HG03469 (cell line): Measurements from ENCODE around the gene SMAD6.
"Not testable (repeated sequence)": the region's sequence is repeated elsewhere in the genome, so short reads cannot be mapped to it uniquely, and the experiment has no call there.

Experiments used
- ATAC-seq: cut with Tn5 transposase; IDR thresholded peaks from one replicate; pipeline ENCODE4 v1.9.1; 2021; ENCODE audit warnings: mild to moderate bottlenecking, moderate library complexity, moderate number of reproducible peaks; ENCODE audit not compliant: unreplicated experiment

Gene SMAD6

GRCh38 chr15:66756295-66756694 is 54.3 kb downstream of the SMAD6 start:
- ATAC-seq, result no peak

GRCh38 chr15:66757030-66757429 is 55.0 kb downstream of the SMAD6 start:
- no peak for ATAC-seq

- no peak for ATAC-seq
These were observed 55.5 kb downstream of the SMAD6 start for GRCh38 chr15:66757521-66757920.

GRCh38 chr15:66758217-66758616 is 56.2 kb downstream of the SMAD6 start:
- not testable (repeated sequence) for ATAC-seq

GRCh38 chr15:66758844-66759243 is 56.8 kb downstream of the SMAD6 start:
- ATAC-seq, result no peak

- no peak for ATAC-seq
These were observed 58.3 kb downstream of the SMAD6 start for GRCh38 chr15:66760097-66760967.

GRCh38 chr15:66760968-66761725 is 59.1 kb downstream of the SMAD6 start:
- no peak for ATAC-seq

GRCh38 chr15:66761726-66762595 is 59.9 kb downstream of the SMAD6 start:
- no peak for ATAC-seq

- no peak for ATAC-seq
These were observed 61.4 kb downstream of the SMAD6 start for GRCh38 chr15:66763186-66764071.

GRCh38 chr15:66764072-66764786 is 62.2 kb downstream of the SMAD6 start:
- no peak for ATAC-seq

GRCh38 chr15:66765478-66766281 is 63.6 kb downstream of the SMAD6 start:
- no peak for ATAC-seq

- no peak for ATAC-seq
These were observed 64.5 kb downstream of the SMAD6 start for GRCh38 chr15:66766282-66767230.

- no peak for ATAC-seq
These were observed 65.2 kb downstream of the SMAD6 start for GRCh38 chr15:66767240-66767659.

GRCh38 chr15:66768987-66769386 is 67.0 kb downstream of the SMAD6 start:
- no peak for ATAC-seq

- ATAC-seq, result no peak
These were observed 68.7 kb downstream of the SMAD6 start for GRCh38 chr15:66770518-66771350.

GRCh38 chr15:66771351-66771650 is 69.3 kb downstream of the SMAD6 start:
- ATAC-seq, result no peak
